Measurements from ENCODE around the gene TMEM120A. TPM values are rescaled to one million over a fixed set of nuclear protein-coding genes. Genes with fewer than 3 reads are reported as not detected.
"Not testable (repeated sequence)": the region's sequence is repeated elsewhere in the genome, so short reads cannot be mapped to it uniquely, and the experiment has no call there.

TMEM120A gene
- total RNA-seq, 2 donors from 2014 or later = 39.4 to 44.7 TPM

DNA sequence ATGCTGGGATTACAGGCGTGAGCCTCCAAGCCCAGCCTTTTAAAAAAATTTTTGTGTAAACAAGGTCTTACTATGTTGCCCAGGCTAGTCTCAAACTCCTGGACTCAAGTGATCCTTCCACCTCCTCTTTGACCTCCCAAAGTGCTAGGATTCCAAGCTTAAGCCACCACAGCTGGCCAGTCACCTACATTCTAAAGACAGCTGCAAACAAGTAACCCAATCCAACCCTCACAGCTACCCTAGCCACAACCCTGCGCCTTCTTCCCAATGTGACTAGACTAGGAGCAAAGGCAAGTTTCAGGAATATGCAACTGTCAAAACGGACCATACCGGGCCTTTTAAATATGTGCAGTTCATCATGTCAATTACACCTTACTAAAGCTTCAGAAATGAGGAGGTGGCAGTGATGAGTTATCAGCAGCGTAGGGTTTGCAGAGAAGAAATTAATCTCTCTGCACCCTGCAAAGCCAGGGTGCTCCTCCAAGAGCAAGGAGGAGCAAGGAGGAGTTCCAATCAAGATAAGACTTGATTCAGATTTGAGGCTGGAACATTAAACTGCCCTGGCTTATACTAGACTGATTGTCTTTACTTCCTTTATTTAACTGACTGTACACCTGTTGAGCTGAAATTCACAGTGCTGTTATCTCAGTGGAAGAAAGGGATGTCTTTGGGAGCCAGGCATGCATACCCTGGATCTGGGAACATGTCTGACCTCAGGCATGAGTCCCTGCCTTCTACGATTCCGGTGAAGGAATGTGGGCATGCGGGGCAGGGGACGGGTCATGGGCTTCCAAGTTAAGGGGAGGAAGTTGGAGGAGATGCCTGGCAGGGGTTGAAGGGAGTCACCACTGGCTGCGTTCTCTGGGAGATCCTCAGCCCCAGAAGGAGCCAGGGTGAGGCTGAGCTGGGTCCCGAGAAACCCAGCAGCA lies 15.5 kb upstream of the TMEM120A start:
- peak overlapping the region; percentile 75 to 79 for H3K27ac ChIP-seq
- TF ChIP-seq, protein P1, sequence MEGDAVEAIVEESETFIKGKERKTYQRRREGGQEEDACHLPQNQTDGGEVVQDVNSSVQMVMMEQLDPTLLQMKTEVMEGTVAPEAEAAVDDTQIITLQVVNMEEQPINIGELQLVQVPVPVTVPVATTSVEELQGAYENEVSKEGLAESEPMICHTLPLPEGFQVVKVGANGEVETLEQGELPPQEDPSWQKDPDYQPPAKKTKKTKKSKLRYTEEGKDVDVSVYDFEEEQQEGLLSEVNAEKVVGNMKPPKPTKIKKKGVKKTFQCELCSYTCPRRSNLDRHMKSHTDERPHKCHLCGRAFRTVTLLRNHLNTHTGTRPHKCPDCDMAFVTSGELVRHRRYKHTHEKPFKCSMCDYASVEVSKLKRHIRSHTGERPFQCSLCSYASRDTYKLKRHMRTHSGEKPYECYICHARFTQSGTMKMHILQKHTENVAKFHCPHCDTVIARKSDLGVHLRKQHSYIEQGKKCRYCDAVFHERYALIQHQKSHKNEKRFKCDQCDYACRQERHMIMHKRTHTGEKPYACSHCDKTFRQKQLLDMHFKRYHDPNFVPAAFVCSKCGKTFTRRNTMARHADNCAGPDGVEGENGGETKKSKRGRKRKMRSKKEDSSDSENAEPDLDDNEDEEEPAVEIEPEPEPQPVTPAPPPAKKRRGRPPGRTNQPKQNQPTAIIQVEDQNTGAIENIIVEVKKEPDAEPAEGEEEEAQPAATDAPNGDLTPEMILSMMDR (IDR thresholded peaks at IDR 0.05) = no peak
- H3K36me3 ChIP-seq = no peaks in the 10 kb centered on the region
- DNase-seq (ENCODE audit: low spot score) (no peak), ATAC-seq (ENCODE audit: insufficient number of reproducible peaks, low FRiP score, low read depth) (no peak)
- no peaks in the 10 kb centered on the region for H3K27me3 ChIP-seq (replicated peaks; ENCODE audit: insufficient read depth)
- peaks cover 28 to 31% of the 10 kb centered on the region in 2 donors for H3K4me1 ChIP-seq (ENCODE audit: control insufficient read depth in 1 of 2, low read depth in 2 of 2)
- H3K9me3 ChIP-seq = no peaks in the 10 kb centered on the region
- H3K4me3 ChIP-seq = no peak overlapping the region

DNA sequence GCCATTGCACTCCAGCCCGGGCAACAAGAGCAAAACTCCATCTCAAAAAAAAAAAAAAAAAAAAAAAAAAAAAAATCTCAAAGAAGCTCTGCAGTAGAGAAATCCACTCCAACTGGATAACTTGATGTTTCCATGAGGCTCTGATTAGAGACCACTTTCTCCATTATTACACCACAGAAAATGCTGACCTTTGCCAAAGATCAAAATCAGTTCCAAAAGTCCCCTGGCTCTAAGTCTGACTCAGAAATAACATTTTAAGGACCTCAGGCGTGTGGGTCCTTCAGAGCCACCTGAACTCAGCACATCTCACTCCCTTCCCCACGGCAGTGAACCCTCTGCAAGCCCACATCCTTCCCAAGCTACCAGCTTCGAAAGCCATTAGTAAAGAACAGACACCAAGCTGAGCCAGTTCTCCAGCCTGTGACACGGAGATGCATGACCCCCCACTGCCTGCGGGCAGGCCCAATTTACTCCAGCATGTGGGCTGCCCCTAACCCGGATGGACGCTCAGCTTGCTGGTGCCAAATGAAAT lies 13.8 kb upstream of the TMEM120A start:
- Histone ChIP-seq H3K9me3 (no peaks in the 10 kb centered on the region), H3K27ac (no peak overlapping the region), H3K27me3 (replicated peaks; ENCODE audit: insufficient read depth) (no peaks in the 10 kb centered on the region), H3K4me3 (no peak overlapping the region), H3K36me3 (peaks cover 7% of the 10 kb centered on the region), H3K4me1 (ENCODE audit: control insufficient read depth in 1 of 2, low read depth in 2 of 2) (peaks cover 28 to 31% of the 10 kb centered on the region in 2 donors)
- ATAC-seq (ENCODE audit: insufficient number of reproducible peaks, low FRiP score, low read depth) = no peak
- TF ChIP-seq, protein P1 (IDR thresholded peaks at IDR 0.05) = no peak
- no peak for DNase-seq (ENCODE audit: low spot score)

DNA sequence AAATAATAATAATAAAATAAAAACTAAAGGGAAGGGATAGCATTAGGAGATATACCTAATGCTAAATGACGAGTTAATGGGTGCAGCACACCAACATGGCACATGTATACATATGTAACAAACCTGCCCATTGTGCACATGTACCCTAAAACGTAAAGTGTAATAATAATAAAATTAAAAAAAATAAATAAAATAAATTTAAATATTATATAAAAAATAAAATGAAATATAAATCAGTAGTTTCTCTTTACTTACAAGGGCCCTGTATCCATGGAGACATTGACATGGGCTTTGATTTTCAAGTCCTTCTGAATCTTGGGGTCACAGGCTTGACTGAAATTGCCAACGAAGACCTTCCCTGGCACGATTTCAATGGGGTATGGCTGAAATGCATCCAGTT lies 10.6 kb upstream of the TMEM120A start:
- not testable (repeated sequence) for DNase-seq (ENCODE audit: low spot score); H3K27me3 ChIP-seq (replicated peaks; ENCODE audit: insufficient read depth); H3K9me3 ChIP-seq; ATAC-seq (ENCODE audit: insufficient number of reproducible peaks, low FRiP score, low read depth); H3K27ac ChIP-seq; H3K4me3 ChIP-seq
- Histone ChIP-seq H3K36me3 (peaks cover 11% of the 10 kb centered on the region), H3K4me1 (ENCODE audit: control insufficient read depth in 1 of 2, low read depth in 2 of 2) (peaks cover 8 to 10% of the 10 kb centered on the region in 2 donors)

DNA sequence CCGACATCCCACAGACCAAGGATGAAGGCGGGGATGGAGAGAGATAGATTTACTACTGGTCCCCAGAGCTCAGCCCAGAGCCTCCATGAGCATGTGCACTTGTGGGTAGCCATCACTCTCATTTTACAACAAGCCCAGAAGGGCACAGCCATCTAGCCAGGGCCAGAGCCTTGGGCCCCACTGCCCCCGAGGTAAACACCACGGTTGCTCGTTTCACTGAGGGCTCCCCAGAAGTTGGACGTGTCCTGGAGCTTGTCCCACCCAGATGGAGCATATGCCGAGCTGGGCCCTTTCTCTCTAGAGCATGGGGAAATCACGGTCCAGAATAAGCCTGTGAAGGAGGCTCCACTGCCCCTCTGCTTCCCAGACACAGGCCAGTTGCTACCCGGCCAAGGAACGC lies 9.0 kb upstream of the TMEM120A start:
- H3K36me3 ChIP-seq = peaks cover 11% of the 10 kb centered on the region
- no peaks in the 10 kb centered on the region for H3K9me3 ChIP-seq
- H3K27ac ChIP-seq = no peak overlapping the region
- TF ChIP-seq, protein P1 (IDR thresholded peaks at IDR 0.05) = no peak
- H3K27me3 ChIP-seq (replicated peaks; ENCODE audit: insufficient read depth) = no peaks in the 10 kb centered on the region
- ATAC-seq (ENCODE audit: insufficient number of reproducible peaks, low FRiP score, low read depth) (no peak), DNase-seq (ENCODE audit: low spot score) (no peak)
- H3K4me1 ChIP-seq (ENCODE audit: control insufficient read depth in 1 of 2, low read depth in 2 of 2) = no peaks in the 10 kb centered on the region
- no peak overlapping the region for H3K4me3 ChIP-seq

DNA sequence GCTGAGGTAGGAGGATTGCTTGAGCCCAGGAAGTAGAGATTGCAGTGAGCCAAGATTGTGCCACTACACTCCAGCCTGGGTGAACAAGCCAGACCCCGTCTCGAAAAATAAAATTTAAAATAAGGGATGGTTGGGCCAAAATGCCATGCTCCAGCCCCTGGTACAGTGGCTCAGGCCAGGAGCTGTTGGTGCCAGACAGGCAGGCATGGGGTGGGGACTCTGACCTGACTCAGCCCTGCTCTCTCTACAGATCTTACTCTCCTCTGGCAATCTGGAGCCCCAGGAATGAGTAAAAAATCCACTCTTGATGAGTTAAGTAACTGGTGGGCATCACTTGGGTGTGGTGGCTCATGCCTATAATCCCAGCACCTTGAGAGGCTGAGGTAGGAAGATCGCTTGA lies 8.4 kb upstream of the TMEM120A start:
- H3K27me3 ChIP-seq (replicated peaks; ENCODE audit: insufficient read depth) = no peaks in the 10 kb centered on the region
- H3K4me3 ChIP-seq = no peak overlapping the region
- TF ChIP-seq, protein P1 (IDR thresholded peaks at IDR 0.05) = no peak
- no peaks in the 10 kb centered on the region for H3K9me3 ChIP-seq
- ATAC-seq (ENCODE audit: insufficient number of reproducible peaks, low FRiP score, low read depth) (no peak), DNase-seq (ENCODE audit: low spot score) (no peak)
- peaks cover 11% of the 10 kb centered on the region for H3K36me3 ChIP-seq
- no peak overlapping the region for H3K27ac ChIP-seq
- no peaks in the 10 kb centered on the region for H3K4me1 ChIP-seq (ENCODE audit: control insufficient read depth in 1 of 2, low read depth in 2 of 2)

Measured in thoracic aorta (tissue), 2 donors.